Smooth muscle cell (in vitro differentiated cells): ENCODE results near the gene PTPRN2. TPM values are rescaled to one million over a fixed set of nuclear protein-coding genes. Genes with fewer than 3 reads are reported as not detected.

Experiments
- DNase-seq: peaks from one replicate; lab custom pipeline; 2025; ENCODE audit not compliant: unreplicated experiment; lab: John Stamatoyannopoulos, UW
- H2AFZ ChIP-seq: fragments of 200-600 bp; sonication (generic); 2 replicates; pipeline ENCODE4 v1.6.0; 2016; ENCODE audit warnings: antibody characterized with exemption, low read depth, mild to moderate bottlenecking
- H3F3A ChIP-seq: fragments of 200-600 bp; sonication (generic); 2 replicates; pipeline ENCODE4 v1.6.0; 2017; ENCODE audit warnings: antibody characterized with exemption, low read depth
- H3K27ac ChIP-seq: fragments of 200-600 bp; sonication (generic); 2 replicates; pipeline ENCODE4 v1.5.1; 2016; ENCODE audit warnings: low read depth, mild to moderate bottlenecking
- H3K27me3 ChIP-seq: fragments of 200-600 bp; sonication (generic); 2 replicates; pipeline ENCODE4 v1.6.1; 2016; ENCODE audit warnings: low read depth, mild to moderate bottlenecking
- H3K36me3 ChIP-seq: fragments of 200-600 bp; sonication (generic); 2 replicates; pipeline ENCODE4 v1.5.1; 2016; ENCODE audit warnings: low read depth
- H3K4me1 ChIP-seq: fragments of 200-600 bp; sonication (generic); 2 replicates; pipeline ENCODE4 v1.5.1; 2016; ENCODE audit warnings: low read depth
- H3K4me2 ChIP-seq: fragments of 200-600 bp; sonication (generic); 2 replicates; pipeline ENCODE4 v1.6.0; 2016; ENCODE audit warnings: mild to moderate bottlenecking
- H3K4me3 ChIP-seq: fragments of 200-600 bp; sonication (generic); 2 replicates; pipeline ENCODE4 v1.5.1; 2016; ENCODE audit warnings: mild to moderate bottlenecking
- H3K79me2 ChIP-seq: fragments of 200-600 bp; sonication (generic); 2 replicates; pipeline ENCODE4 v1.6.0; 2016; ENCODE audit warnings: low read depth, mild to moderate bottlenecking
- H3K9ac ChIP-seq: fragments of 200-600 bp; sonication (generic); 2 replicates; pipeline ENCODE4 v1.6.0; 2016; ENCODE audit warnings: low read depth
- H3K9me3 ChIP-seq: fragments of 200-600 bp; sonication (generic); replicated peaks from 2 replicates; pipeline ENCODE4 v1.5.1; 2016; ENCODE audit warnings: low read depth
- H4K20me1 ChIP-seq: fragments of 200-600 bp; sonication (generic); 2 replicates; pipeline ENCODE4 v1.6.0; 2016; ENCODE audit warnings: low read depth
- WGBS: methylation state at CpG from one replicate; pipeline ENCODE4 v1.1.7; 2016; ENCODE audit warnings: low lambda C conversion rate; 5-methylcytosine and 5-hydroxymethylcytosine counted together
- polyA plus RNA-seq: library from polyadenylated mRNA; unstranded; fragments of >200 nt; fragmentation: Nextera tagmentation; extraction: Ambion mirVana; gene quantifications from 2 replicates; pipeline ENCODE4 v1.2.1, GENCODE V29; 2016
- total RNA-seq: library from RNA; depleted of rRNA; stranded (reverse); fragments of >200 nt; gene quantifications from 2 replicates; pipeline ENCODE4 v1.2.3, GENCODE V29; 2014
- TF ChIP-seq, protein P1 (sequence below): fragments of 200-600 bp; sonication (generic); IDR thresholded peaks from 2 replicates; pipeline ENCODE4 v1.5.1; 2017; ENCODE audit warnings: borderline replicate concordance, mild to moderate bottlenecking, antibody characterized with exemption; ENCODE audit not compliant: insufficient read depth, poor library complexity, severe bottlenecking

PTPRN2 gene
- total and polyA plus RNA-seq, 2 experiments from 2014 or later = 0.09 to 0.87 TPM

DNA sequence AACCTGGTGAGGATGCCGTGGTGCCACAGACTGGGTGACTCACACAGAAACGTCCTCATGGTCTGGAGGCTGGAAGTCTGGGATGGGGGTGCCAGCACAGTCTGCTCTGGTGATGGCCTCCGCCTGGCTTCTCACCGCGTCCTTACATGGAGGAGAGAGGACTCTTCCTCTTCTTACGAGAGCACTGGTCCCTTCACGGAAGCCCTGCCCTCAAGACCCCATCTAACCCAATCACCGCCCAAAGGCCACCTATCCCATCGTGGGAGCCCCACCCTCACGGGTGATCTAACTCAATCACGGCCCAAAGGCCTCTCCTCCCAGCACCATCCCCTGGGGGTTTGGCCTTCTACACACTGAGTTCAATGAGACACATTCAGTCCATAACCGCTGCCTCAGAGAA, 137.7 kb downstream of the PTPRN2 start:
- TF ChIP-seq, protein P1, sequence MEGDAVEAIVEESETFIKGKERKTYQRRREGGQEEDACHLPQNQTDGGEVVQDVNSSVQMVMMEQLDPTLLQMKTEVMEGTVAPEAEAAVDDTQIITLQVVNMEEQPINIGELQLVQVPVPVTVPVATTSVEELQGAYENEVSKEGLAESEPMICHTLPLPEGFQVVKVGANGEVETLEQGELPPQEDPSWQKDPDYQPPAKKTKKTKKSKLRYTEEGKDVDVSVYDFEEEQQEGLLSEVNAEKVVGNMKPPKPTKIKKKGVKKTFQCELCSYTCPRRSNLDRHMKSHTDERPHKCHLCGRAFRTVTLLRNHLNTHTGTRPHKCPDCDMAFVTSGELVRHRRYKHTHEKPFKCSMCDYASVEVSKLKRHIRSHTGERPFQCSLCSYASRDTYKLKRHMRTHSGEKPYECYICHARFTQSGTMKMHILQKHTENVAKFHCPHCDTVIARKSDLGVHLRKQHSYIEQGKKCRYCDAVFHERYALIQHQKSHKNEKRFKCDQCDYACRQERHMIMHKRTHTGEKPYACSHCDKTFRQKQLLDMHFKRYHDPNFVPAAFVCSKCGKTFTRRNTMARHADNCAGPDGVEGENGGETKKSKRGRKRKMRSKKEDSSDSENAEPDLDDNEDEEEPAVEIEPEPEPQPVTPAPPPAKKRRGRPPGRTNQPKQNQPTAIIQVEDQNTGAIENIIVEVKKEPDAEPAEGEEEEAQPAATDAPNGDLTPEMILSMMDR = no peak
- Histone ChIP-seq H3K27me3 (no peaks in the 10 kb centered on the region), H4K20me1 (no peaks in the 10 kb centered on the region), H3K9ac (no peak overlapping the region), H3K4me2 (no peak overlapping the region), H3K4me3 (no peak overlapping the region), H3K27ac (no peak overlapping the region), H3K79me2 (no peaks in the 10 kb centered on the region), H3K36me3 (no peaks in the 10 kb centered on the region), H3K4me1 (no peaks in the 10 kb centered on the region), H3K9me3 (no peaks in the 10 kb centered on the region), H2AFZ (no peak overlapping the region), H3F3A (no peaks in the 10 kb centered on the region)
- DNase-seq = no peak
- WGBS = 92% methylated on average over 12 of the region's 12 CpGs

DNA sequence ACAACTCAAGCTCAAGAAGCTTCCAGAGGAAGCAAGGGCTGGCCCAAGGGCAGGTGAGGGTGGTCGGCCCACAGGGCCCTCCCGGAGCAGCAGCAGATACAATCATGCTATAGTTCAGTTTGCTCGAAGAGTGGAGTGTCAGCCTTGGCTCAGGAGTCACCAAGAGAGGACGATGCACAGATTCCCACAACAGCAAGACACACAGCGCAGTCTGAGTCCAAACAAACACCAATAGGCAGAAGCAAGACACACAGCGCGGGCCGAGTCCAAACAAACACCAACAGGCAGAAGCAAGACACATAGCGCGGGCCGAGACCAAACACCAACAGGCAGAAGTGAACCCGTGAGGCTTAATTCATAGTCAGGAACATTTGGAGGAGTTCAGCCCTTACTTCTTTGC, 138.4 kb downstream of the PTPRN2 start:
- H3K4me2 ChIP-seq = no peak overlapping the region
- no peaks in the 10 kb centered on the region for H3K9me3 ChIP-seq
- no peaks in the 10 kb centered on the region for H4K20me1 ChIP-seq
- H3K4me1 ChIP-seq = no peaks in the 10 kb centered on the region
- H3K27ac ChIP-seq = no peak overlapping the region
- no peak for DNase-seq
- H3F3A ChIP-seq = no peaks in the 10 kb centered on the region
- 94% methylated on average over 12 of the region's 12 CpGs for WGBS
- no peak overlapping the region for H3K4me3 ChIP-seq
- H3K79me2 ChIP-seq = no peaks in the 10 kb centered on the region
- H3K36me3 ChIP-seq = no peaks in the 10 kb centered on the region
- H3K27me3 ChIP-seq = no peaks in the 10 kb centered on the region
- TF ChIP-seq, protein P1 = no peak
- no peak overlapping the region for H2AFZ ChIP-seq
- no peak overlapping the region for H3K9ac ChIP-seq

DNA sequence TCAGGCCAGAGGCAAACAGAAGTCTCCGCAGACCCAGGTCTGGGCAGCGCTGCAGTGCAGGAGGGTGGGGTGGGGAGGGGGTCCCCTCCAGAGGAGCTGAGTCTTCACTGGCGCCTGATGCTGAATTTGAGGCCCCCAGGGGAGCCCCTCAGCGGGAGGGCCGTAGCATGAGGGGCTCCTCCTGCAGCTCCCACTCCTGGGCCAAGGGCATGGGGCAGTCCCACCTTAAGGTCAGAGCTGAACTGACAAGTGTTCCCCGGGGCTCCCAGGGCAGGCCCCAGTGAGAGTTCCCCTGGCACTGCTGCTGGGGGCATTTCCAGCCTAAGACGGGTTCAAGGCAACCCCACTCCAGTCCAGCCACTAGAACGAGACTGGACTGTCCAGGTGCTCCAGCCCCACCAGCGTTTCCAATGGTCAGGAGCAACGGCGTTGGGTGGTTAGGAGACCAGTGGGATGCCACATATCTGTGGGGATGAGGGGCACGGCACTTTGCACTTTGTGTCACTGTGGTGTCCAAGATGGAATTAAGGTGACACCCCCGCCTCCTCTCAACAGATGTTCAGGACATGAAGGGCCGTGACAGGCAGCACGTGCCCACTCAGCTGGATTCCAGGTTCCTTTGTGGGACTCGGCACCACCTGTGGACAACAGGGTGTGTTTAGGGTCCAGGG, 139.1 kb downstream of the PTPRN2 start:
- H3K4me2 ChIP-seq = no peak overlapping the region
- H2AFZ ChIP-seq = no peak overlapping the region
- no peaks in the 10 kb centered on the region for H3F3A ChIP-seq
- TF ChIP-seq, protein P1 = no peak
- H3K4me1 ChIP-seq = no peaks in the 10 kb centered on the region
- no peak overlapping the region for H3K27ac ChIP-seq
- no peaks in the 10 kb centered on the region for H4K20me1 ChIP-seq
- no peaks in the 10 kb centered on the region for H3K36me3 ChIP-seq
- no peaks in the 10 kb centered on the region for H3K9me3 ChIP-seq
- no peak for DNase-seq
- no peaks in the 10 kb centered on the region for H3K27me3 ChIP-seq
- no peaks in the 10 kb centered on the region for H3K79me2 ChIP-seq
- 94% methylated on average over 16 of the region's 16 CpGs for WGBS
- no peak overlapping the region for H3K4me3 ChIP-seq
- no peak overlapping the region for H3K9ac ChIP-seq

DNA sequence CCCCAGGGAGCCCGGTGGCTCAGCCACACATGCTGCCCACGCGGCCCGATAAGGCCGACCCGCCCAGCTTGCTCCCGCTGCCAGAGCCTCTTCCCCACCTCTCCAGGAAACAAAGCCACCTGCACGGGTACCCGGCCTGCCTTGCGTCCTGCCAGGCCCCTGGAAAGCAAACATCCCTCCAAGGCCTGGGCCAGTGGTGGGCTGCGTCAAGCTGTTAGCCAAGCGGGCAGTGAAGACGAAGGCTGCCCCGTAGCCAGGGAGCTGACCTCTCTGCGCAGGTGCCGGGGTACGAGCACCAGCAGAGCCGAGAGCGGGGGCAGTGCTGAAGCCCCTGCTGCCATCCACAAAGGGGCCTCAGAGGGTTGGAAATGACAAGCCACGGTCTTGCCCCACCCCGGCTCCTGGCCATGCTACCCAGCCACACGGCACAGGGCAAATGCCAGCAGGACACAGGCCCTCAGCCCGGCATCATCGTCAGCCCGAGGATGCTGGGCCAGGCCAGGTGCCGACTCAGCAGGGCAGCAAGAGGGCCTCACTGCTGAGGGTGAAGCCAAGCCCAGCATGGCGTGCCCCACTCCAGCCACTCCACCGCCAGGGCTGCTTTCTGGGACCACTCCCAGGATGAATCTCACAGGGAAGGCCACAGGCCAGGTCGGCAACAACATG, 140.0 kb downstream of the PTPRN2 start:
- Histone ChIP-seq H3K4me2 (no peak overlapping the region), H3K9me3 (no peaks in the 10 kb centered on the region), H3K36me3 (no peaks in the 10 kb centered on the region), H3F3A (no peaks in the 10 kb centered on the region), H3K79me2 (no peaks in the 10 kb centered on the region), H3K4me1 (no peaks in the 10 kb centered on the region), H3K27ac (no peak overlapping the region), H3K27me3 (no peaks in the 10 kb centered on the region), H3K4me3 (no peak overlapping the region), H4K20me1 (no peaks in the 10 kb centered on the region), H2AFZ (no peak overlapping the region), H3K9ac (no peak overlapping the region)
- no peak for DNase-seq
- TF ChIP-seq, protein P1 = no peak
- WGBS = 91% methylated on average over 29 of the region's 29 CpGs
